Osteocyte (in vitro differentiated cells): ENCODE results near the gene GATAD2B. TPM values are rescaled to one million over a fixed set of nuclear protein-coding genes. Genes with fewer than 3 reads are reported as not detected.
A peak's percentile ranks its signal among the peaks of the same experiment; 100 is the strongest.
"Not testable (repeated sequence)": the region's sequence is repeated elsewhere in the genome, so short reads cannot be mapped to it uniquely, and the experiment has no call there.

Source experiments
- DNase-seq: peaks from one replicate; pipeline ENCODE4 v3.0.0; 2021; ENCODE audit warnings: mixed read lengths; ENCODE audit not compliant: unreplicated experiment; ENCODE audit errors: extremely low spot score
- H3K27ac Mint-ChIP-seq: one replicate; pipeline ENCODE4 v1.8.0; 2021; ENCODE audit warnings: mild to moderate bottlenecking, mixed read lengths; ENCODE audit not compliant: unreplicated experiment
- H3K27me3 Mint-ChIP-seq: one replicate; pipeline ENCODE4 v1.8.0; 2021; ENCODE audit warnings: mixed read lengths; ENCODE audit not compliant: unreplicated experiment
- H3K36me3 Mint-ChIP-seq: one replicate; pipeline ENCODE4 v1.8.0; 2021; ENCODE audit warnings: mixed read lengths; ENCODE audit not compliant: unreplicated experiment
- H3K4me1 Mint-ChIP-seq: one replicate; pipeline ENCODE4 v1.8.0; 2021; ENCODE audit warnings: mixed read lengths; ENCODE audit not compliant: unreplicated experiment
- H3K4me3 Mint-ChIP-seq: one replicate; pipeline ENCODE4 v1.8.0; 2021; ENCODE audit warnings: mild to moderate bottlenecking, moderate library complexity, mixed read lengths; ENCODE audit not compliant: unreplicated experiment
- H3K9me3 Mint-ChIP-seq: one replicate; pipeline ENCODE4 v1.8.0; 2021; ENCODE audit warnings: mixed read lengths; ENCODE audit not compliant: unreplicated experiment
- total RNA-seq: library from RNA; stranded (reverse); gene quantifications from 2 replicates; pipeline ENCODE4 v1.2.1, GENCODE V29; 2021
- TF ChIP-seq, protein P1 (sequence below): fragments of 200-600 bp; sonication (generic); IDR thresholded peaks from 2 replicates; pipeline ENCODE4 v1.5.0; 2021; ENCODE audit warnings: antibody characterized with exemption, mild to moderate bottlenecking, moderate library complexity

The GATAD2B gene
- total RNA-seq, 1 donor from 2014 or later = 66.7 TPM

DNA sequence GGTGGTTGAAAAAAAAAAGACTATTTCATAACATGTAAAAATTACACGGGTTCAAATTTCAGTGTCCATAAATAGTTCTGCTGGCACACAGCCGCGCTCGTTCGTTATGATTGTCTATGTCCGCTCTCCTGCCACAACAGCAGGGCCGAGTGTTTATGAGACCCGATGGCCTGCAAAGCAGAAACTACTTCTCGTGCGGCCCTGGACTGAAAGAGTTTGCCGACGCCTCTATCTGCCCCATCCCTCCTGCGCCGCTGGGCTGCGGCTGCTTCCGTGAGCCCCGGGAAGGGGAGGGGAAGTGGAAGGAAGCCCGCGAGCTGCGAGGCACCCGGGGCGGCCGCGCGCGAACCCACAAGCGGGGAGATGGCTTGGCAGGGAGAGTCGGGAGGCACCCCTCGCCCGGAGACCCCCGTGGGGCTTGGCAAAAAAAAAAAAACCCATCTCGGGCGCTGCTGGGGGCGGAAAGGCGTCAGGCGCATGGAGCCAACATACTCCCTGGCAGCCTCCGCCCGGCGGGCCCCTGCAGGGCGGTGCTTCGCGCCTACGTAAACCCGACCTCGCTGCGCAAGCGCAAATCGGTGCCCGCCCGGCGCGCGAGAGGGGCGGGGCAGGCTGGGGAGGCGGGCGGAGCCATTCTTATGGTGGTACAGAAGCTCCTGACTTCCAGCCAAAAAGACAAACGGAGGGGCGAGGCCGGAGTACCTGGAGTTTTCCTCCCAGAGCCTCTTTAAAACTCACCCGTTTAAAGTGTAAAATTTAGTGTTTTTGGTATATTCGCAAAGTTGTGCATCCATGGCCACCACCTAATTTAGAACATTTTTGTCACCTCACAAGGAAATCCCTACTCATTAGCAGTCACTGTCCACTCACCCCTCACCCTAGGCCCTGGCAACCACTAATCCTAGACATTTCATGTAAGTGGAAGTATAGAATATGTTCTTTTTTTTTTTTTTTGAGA is 139.3 kb downstream of the GATAD2B start:
- Mint-ChIP-seq H3K4me3 (peak overlapping the region; percentile 91), H3K9me3 (no peaks in the 10 kb centered on the region), H3K36me3 (no peaks in the 10 kb centered on the region), H3K27ac (peak overlapping the region; percentile 98), H3K4me1 (peaks cover 9% of the 10 kb centered on the region), H3K27me3 (peaks cover 12% of the 10 kb centered on the region)
- TF ChIP-seq, protein P1, sequence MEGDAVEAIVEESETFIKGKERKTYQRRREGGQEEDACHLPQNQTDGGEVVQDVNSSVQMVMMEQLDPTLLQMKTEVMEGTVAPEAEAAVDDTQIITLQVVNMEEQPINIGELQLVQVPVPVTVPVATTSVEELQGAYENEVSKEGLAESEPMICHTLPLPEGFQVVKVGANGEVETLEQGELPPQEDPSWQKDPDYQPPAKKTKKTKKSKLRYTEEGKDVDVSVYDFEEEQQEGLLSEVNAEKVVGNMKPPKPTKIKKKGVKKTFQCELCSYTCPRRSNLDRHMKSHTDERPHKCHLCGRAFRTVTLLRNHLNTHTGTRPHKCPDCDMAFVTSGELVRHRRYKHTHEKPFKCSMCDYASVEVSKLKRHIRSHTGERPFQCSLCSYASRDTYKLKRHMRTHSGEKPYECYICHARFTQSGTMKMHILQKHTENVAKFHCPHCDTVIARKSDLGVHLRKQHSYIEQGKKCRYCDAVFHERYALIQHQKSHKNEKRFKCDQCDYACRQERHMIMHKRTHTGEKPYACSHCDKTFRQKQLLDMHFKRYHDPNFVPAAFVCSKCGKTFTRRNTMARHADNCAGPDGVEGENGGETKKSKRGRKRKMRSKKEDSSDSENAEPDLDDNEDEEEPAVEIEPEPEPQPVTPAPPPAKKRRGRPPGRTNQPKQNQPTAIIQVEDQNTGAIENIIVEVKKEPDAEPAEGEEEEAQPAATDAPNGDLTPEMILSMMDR = peak; percentile 11
- peak; percentile 98 for DNase-seq

DNA sequence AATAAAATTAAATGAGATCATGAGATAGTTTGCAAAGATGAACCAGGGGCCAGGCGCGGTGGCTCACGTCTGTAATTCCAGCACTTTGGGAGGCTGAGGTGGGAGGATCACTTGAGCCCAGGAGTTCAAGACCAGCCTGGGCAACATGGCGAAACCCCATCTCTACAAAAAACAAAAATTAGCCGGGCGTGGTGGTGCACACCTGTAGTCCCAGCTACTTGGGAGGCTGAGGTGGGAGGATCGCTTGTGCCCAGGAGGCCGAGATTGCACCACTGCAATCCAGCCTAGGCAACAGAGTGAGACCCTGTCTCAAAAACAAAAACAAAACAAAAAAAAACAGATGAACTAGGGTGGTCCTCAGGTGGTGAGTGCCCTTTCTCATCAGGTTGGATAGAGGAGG is 140.1 kb downstream of the GATAD2B start:
- H3K27ac Mint-ChIP-seq = peak overlapping the region; percentile 98
- not testable (repeated sequence) for DNase-seq, H3K9me3 Mint-ChIP-seq, H3K27me3 Mint-ChIP-seq, H3K36me3 Mint-ChIP-seq
- H3K4me3 Mint-ChIP-seq = peak overlapping the region; percentile 91
- peaks cover 10% of the 10 kb centered on the region for H3K4me1 Mint-ChIP-seq

DNA sequence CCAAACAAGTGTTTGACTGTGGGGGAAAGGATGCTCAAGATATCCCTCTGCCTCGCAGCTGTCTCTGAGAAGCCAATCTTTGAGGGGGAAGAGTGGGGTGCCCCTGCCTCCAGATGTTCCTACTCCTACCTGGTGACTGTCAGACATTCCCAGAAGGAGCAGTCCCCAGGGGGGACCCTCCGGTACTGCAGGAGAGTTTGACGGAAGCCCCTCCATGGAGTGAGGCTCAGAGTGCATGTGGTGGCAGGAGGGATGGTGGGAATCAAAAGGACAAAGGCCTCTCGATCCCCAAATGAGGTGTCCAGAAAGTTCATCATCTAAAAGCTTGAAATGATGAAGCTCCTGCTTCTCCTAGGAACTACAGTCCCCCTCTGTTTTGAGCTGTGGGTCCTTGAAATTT is 142.2 kb downstream of the GATAD2B start:
- no peak overlapping the region for H3K4me3 Mint-ChIP-seq
- no peaks in the 10 kb centered on the region for H3K36me3 Mint-ChIP-seq
- H3K27ac Mint-ChIP-seq = no peak overlapping the region
- H3K4me1 Mint-ChIP-seq = peaks cover 16% of the 10 kb centered on the region
- no peaks in the 10 kb centered on the region for H3K27me3 Mint-ChIP-seq
- no peak for DNase-seq
- TF ChIP-seq, protein P1 = no peak
- H3K9me3 Mint-ChIP-seq = no peaks in the 10 kb centered on the region

DNA sequence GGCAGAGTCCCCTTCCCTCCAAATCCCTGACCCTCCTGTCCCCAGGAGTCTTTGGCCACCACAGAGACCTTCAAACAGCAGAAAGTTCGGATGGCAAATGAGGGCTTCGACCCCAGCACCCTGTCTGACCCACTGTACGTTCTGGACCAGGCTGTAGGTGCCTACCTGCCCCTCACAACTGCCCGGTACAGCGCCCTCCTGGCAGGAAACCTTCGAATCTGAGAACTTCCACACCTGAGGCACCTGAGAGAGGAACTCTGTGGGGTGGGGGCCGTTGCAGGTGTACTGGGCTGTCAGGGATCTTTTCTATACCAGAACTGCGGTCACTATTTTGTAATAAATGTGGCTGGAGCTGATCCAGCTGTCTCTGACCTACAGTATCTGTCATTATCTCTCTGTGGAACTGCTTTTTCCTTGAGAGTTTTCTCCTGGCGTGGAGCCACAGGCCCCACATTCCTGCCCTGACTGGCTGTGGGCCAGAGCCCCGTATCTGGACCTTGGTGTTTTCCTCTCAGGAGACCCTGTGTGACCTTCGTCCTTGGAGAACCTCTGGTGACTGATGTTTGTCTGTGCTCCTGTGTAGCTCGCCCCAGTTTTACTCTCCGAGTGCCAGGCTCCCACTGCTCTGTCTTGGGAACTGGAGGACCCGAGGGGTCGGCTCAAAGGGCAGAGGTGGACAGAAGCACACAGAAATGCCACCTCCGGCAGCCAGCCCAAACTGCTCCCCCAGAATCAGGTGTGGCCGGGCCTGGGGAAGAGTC is 142.8 kb downstream of the GATAD2B start:
- Mint-ChIP-seq H3K27me3 (no peaks in the 10 kb centered on the region), H3K9me3 (no peaks in the 10 kb centered on the region), H3K36me3 (no peaks in the 10 kb centered on the region), H3K4me3 (no peak overlapping the region), H3K27ac (no peak overlapping the region), H3K4me1 (peaks cover 20% of the 10 kb centered on the region)
- no peak for DNase-seq
- TF ChIP-seq, protein P1 = no peak

DNA sequence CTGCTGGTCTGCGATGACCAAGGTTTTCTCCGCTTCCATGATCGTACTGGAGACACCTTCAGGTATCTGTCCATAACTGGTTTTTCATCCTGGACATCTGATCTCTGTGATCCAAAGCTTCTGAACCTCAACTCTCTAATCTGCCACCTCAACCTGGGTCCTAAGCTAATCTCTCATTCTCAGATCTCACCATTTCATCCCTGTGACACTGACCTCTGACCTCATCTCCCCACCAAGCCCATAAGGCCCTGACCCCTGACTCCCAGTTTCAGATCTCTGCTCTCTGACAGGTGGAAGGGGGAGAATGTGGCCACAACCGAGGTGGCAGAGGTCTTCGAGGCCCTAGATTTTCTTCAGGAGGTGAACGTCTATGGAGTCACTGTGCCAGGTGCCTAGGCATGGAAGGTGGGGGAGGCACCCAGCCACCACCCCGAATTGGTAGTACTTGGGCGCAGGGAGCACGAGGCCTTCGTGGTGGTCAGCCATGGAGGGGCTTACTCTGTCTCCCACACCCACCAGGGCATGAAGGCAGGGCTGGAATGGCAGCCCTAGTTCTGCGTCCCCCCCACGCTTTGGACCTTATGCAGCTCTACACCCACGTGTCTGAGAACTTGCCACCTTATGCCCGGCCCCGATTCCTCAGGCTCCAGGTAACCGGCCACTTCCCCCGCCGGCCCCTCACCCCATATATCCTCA is 143.8 kb downstream of the GATAD2B start:
- H3K36me3 Mint-ChIP-seq = no peaks in the 10 kb centered on the region
- DNase-seq = no peak
- H3K27ac Mint-ChIP-seq = no peak overlapping the region
- TF ChIP-seq, protein P1 = no peak
- H3K4me1 Mint-ChIP-seq = peaks cover 27% of the 10 kb centered on the region
- H3K9me3 Mint-ChIP-seq = no peaks in the 10 kb centered on the region
- no peak overlapping the region for H3K4me3 Mint-ChIP-seq
- no peaks in the 10 kb centered on the region for H3K27me3 Mint-ChIP-seq
